Omental fat pad (tissue), 4 donors: ENCODE measurements around the gene KRTAP10-1. TPM values are rescaled to one million over a fixed set of nuclear protein-coding genes. Genes with fewer than 3 reads are reported as not detected.

Experiments used
- ATAC-seq: fragments of 150-250 bp; one replicate; pipeline ENCODE4 v1.9.1; 2016; ENCODE audit warnings: mild to moderate bottlenecking, moderate library complexity; ENCODE audit not compliant: low FRiP score
- DNase-seq: peaks from one replicate; pipeline ENCODE4 v3.0.0-alpha.2; 2019; ENCODE audit warnings: low spot score
- CTCF ChIP-seq, 3 donors: fragments of 450-650 bp; IDR thresholded peaks; one replicate each; pipeline ENCODE4 v1.5.1; 2016 to 2017; ENCODE audit warnings: antibody characterized with exemption in 3 of 3, mild to moderate bottlenecking in 3 of 3, moderate library complexity in 2 of 3
- total RNA-seq, 4 donors: library from RNA; depleted of rRNA; stranded (reverse); fragments of >200 nt; gene quantifications; one replicate each; pipeline ENCODE4 v1.1.0, GENCODE V29; 2016

Gene KRTAP10-1
- total RNA-seq, 4 donors from 2014 or later = not detected

GRCh38 chr21:44528634-44528995 lies 11.4 kb downstream of the KRTAP10-1 start:
- TF ChIP-seq CTCF (IDR thresholded peaks at IDR 0.05) = no peak
- no peak for DNase-seq
- no peak for ATAC-seq

- DNase-seq (no peak), ATAC-seq (no peak)
- no peak for TF ChIP-seq CTCF (IDR thresholded peaks at IDR 0.05)
These were observed 11.9 kb downstream of the KRTAP10-1 start for GRCh38 chr21:44527983-44528633.

GRCh38 chr21:44527156-44527982 lies 12.6 kb downstream of the KRTAP10-1 start:
- no peak for TF ChIP-seq CTCF (IDR thresholded peaks at IDR 0.05)
- no peak for DNase-seq
- ATAC-seq = no peak

GRCh38 chr21:44526096-44526997 lies 13.6 kb downstream of the KRTAP10-1 start:
- ATAC-seq = no peak
- no peak for DNase-seq
- no peak for TF ChIP-seq CTCF (IDR thresholded peaks at IDR 0.05)

GRCh38 chr21:44525391-44526095 lies 14.5 kb downstream of the KRTAP10-1 start:
- no peak for TF ChIP-seq CTCF (IDR thresholded peaks at IDR 0.05)
- DNase-seq (no peak), ATAC-seq (no peak)
